NCI-H2081 treated with DMSO at 0.1 percent for 48 hours (cell line): ENCODE results near the gene WEE2.

ENCODE experiments used
- DNase-seq: peaks from one replicate; lab custom pipeline; 2025; lab: John Stamatoyannopoulos, UW

WEE2 gene

GRCh38 chr7:141691540-141691939, 16.6 kb upstream of the WEE2 start:
- DNase-seq = no peak

- no peak for DNase-seq
Observed at GRCh38 chr7:141691961-141692360, 16.2 kb upstream of the WEE2 start.

- no peak for DNase-seq
Observed at GRCh38 chr7:141693082-141693481, 15.1 kb upstream of the WEE2 start.

GRCh38 chr7:141695803-141696289, 12.3 kb upstream of the WEE2 start:
- DNase-seq = no peak

- no peak for DNase-seq
Observed at GRCh38 chr7:141696348-141696747, 11.8 kb upstream of the WEE2 start.

- DNase-seq = no peak
Observed at GRCh38 chr7:141697211-141697871, 10.8 kb upstream of the WEE2 start.

- DNase-seq = no peak
Observed at GRCh38 chr7:141698247-141699015, 9.7 kb upstream of the WEE2 start.

GRCh38 chr7:141699860-141700259, 8.3 kb upstream of the WEE2 start:
- DNase-seq = no peak

- no peak for DNase-seq
Observed at GRCh38 chr7:141700296-141700847, 7.8 kb upstream of the WEE2 start.

- no peak for DNase-seq
Observed at GRCh38 chr7:141700848-141701371, 7.2 kb upstream of the WEE2 start.

- no peak for DNase-seq
Observed at GRCh38 chr7:141701489-141702046, 6.6 kb upstream of the WEE2 start.

- no peak for DNase-seq
Observed at GRCh38 chr7:141702047-141702567, 6.0 kb upstream of the WEE2 start, which contains the start of gene DENND11. DENND11 (minus strand) TSS chr7:141702166; CDS start chr7:141702153, 13 bp downstream.

- no peak for DNase-seq
Observed at GRCh38 chr7:141702892-141703291, 5.3 kb upstream of the WEE2 start.

- DNase-seq = no peak
Observed at GRCh38 chr7:141704112-141704511, 4.0 kb upstream of the WEE2 start.

- DNase-seq = no peak
Observed at GRCh38 chr7:141704741-141705140, 3.4 kb upstream of the WEE2 start.

GRCh38 chr7:141706239-141707064, 1.7 kb upstream of the WEE2 start:
- DNase-seq = no peak

GRCh38 chr7:141709318-141709717, 1.2 kb downstream of the WEE2 start:
- no peak for DNase-seq

GRCh38 chr7:141709749-141710148, 1.6 kb downstream of the WEE2 start:
- DNase-seq = no peak

GRCh38 chr7:141710301-141710700, 2.1 kb downstream of the WEE2 start:
- no peak for DNase-seq

GRCh38 chr7:141712603-141713255, 4.6 kb downstream of the WEE2 start:
- DNase-seq = no peak

- DNase-seq = no peak
Observed at GRCh38 chr7:141713890-141714289, 5.7 kb downstream of the WEE2 start.
